Endothelial cell of umbilical vein (primary cell): ENCODE results near the gene HTR7.

ENCODE experiments used
- POLR2A ChIP-seq: IDR thresholded peaks from 2 replicates; pipeline ENCODE4 v1.6.1; 2012; ENCODE audit warnings: low read depth, mild to moderate bottlenecking, control low read depth, low read length
- TF ChIP-seq, protein P1 (sequence below): IDR thresholded peaks from 2 replicates; pipeline ENCODE4 v1.6.1; 2011; ENCODE audit not compliant: insufficient read depth, insufficient read length
- TF ChIP-seq, protein P2 (sequence below), 2 donors: IDR thresholded peaks; 1 replicate in 1 of 2; 2 replicates in 1 of 2; pipeline ENCODE4 v1.5.1; 2011; ENCODE audit warnings: low read length in 2 of 2, mild to moderate bottlenecking in 2 of 2, moderate library complexity in 2 of 2, control low read depth in 1 of 2, inconsistent platforms in 1 of 2, low read depth in 1 of 2; ENCODE audit not compliant: insufficient read depth in 1 of 2; ENCODE audit errors: extremely low read depth in 1 of 2

DNA sequence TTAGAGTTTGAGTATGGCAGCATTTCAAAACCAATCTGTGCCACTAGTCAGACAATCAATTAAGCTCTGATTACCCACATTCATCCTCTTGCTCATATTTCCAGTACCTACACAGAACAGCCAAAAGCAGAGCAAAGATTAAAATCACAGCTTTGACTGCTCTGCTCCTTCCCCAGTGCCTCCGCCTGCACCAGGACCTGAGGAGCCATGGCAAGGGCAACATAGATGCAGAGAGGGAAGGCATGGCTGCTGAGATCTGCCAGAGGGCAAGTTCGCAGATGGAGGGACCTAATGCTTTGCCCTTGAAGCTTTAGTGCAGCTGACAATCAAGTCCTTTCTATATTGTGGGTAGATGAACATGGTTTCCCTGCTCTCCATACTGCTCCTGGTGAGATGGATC is 148.1 kb downstream of the HTR7 start:
- TF ChIP-seq, protein P1, sequence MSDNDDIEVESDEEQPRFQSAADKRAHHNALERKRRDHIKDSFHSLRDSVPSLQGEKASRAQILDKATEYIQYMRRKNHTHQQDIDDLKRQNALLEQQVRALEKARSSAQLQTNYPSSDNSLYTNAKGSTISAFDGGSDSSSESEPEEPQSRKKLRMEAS, result no peak
- TF ChIP-seq, protein P2, sequence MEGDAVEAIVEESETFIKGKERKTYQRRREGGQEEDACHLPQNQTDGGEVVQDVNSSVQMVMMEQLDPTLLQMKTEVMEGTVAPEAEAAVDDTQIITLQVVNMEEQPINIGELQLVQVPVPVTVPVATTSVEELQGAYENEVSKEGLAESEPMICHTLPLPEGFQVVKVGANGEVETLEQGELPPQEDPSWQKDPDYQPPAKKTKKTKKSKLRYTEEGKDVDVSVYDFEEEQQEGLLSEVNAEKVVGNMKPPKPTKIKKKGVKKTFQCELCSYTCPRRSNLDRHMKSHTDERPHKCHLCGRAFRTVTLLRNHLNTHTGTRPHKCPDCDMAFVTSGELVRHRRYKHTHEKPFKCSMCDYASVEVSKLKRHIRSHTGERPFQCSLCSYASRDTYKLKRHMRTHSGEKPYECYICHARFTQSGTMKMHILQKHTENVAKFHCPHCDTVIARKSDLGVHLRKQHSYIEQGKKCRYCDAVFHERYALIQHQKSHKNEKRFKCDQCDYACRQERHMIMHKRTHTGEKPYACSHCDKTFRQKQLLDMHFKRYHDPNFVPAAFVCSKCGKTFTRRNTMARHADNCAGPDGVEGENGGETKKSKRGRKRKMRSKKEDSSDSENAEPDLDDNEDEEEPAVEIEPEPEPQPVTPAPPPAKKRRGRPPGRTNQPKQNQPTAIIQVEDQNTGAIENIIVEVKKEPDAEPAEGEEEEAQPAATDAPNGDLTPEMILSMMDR (IDR thresholded peaks at IDR 0.05; ENCODE audit: extremely low read depth in 1 of 2, insufficient read depth in 1 of 2, low read depth in 1 of 2, low read length in 2 of 2), result no peak
- TF ChIP-seq POLR2A, result no peak
